IPS-18a (cell line): ENCODE results near the gene TTLL11.

ENCODE experiments used
- H3K27ac ChIP-seq: one replicate; pipeline ENCODE4 v1.5.1; 2013; ENCODE audit warnings: low read length
- H3K27me3 ChIP-seq: one replicate; pipeline ENCODE4 v1.6.1; 2013; ENCODE audit warnings: mild to moderate bottlenecking, low read length; ENCODE audit not compliant: control insufficient read depth, insufficient read depth
- H3K36me3 ChIP-seq: one replicate; pipeline ENCODE4 v1.6.1; 2013; ENCODE audit warnings: low read depth, low read length; ENCODE audit not compliant: control insufficient read depth
- H3K4me1 ChIP-seq: one replicate; pipeline ENCODE4 v1.6.1; 2013; ENCODE audit warnings: low read depth, low read length; ENCODE audit not compliant: control insufficient read depth
- H3K4me3 ChIP-seq: one replicate; pipeline ENCODE4 v1.5.1; 2013; ENCODE audit warnings: low read length
- H3K9ac ChIP-seq: one replicate; pipeline ENCODE4 v1.6.1; 2013; ENCODE audit warnings: mild to moderate bottlenecking, low read length, moderate library complexity
- H3K9me3 ChIP-seq: one replicate; pipeline ENCODE4 v1.6.1; 2013; ENCODE audit warnings: low read depth, low read length; ENCODE audit not compliant: control insufficient read depth

Gene TTLL11

GRCh38 chr9:121844098-121844497 is 249.0 kb downstream of the TTLL11 start:
- Histone ChIP-seq H3K9ac (no peak overlapping the region), H3K27me3 (no peaks in the 10 kb centered on the region), H3K36me3 (no peaks in the 10 kb centered on the region), H3K9me3 (no peaks in the 10 kb centered on the region), H3K27ac (no peak overlapping the region), H3K4me1 (no peaks in the 10 kb centered on the region), H3K4me3 (no peak overlapping the region)

- no peak overlapping the region for H3K9ac ChIP-seq
- H3K4me3 ChIP-seq: no peak overlapping the region
- H3K4me1 ChIP-seq: no peaks in the 10 kb centered on the region
- H3K9me3 ChIP-seq: no peaks in the 10 kb centered on the region
- H3K27me3 ChIP-seq: no peaks in the 10 kb centered on the region
- no peak overlapping the region for H3K27ac ChIP-seq
- no peaks in the 10 kb centered on the region for H3K36me3 ChIP-seq
Observed at GRCh38 chr9:121842612-121842978, 250.5 kb downstream of the TTLL11 start.

- no peak overlapping the region for H3K27ac ChIP-seq
- no peaks in the 10 kb centered on the region for H3K4me1 ChIP-seq
- no peak overlapping the region for H3K4me3 ChIP-seq
Observed at GRCh38 chr9:121841771-121842611, 251.1 kb downstream of the TTLL11 start.

GRCh38 chr9:121840838-121841760 is 252.0 kb downstream of the TTLL11 start:
- no peaks in the 10 kb centered on the region for H3K9me3 ChIP-seq
- no peak overlapping the region for H3K4me3 ChIP-seq
- H3K36me3 ChIP-seq: no peaks in the 10 kb centered on the region
- no peak overlapping the region for H3K27ac ChIP-seq
- H3K27me3 ChIP-seq: no peaks in the 10 kb centered on the region
- no peaks in the 10 kb centered on the region for H3K4me1 ChIP-seq
- no peak overlapping the region for H3K9ac ChIP-seq

More at GRCh38 chr9:121841771-121842611, 251.1 kb downstream of the TTLL11 start:
- Histone ChIP-seq H3K36me3 (no peaks in the 10 kb centered on the region), H3K9me3 (no peaks in the 10 kb centered on the region), H3K27me3 (no peaks in the 10 kb centered on the region), H3K9ac (no peak overlapping the region)

- H3K9me3 ChIP-seq: no peaks in the 10 kb centered on the region
- no peaks in the 10 kb centered on the region for H3K36me3 ChIP-seq
- no peak overlapping the region for H3K27ac ChIP-seq
- H3K4me1 ChIP-seq: no peaks in the 10 kb centered on the region
- no peak overlapping the region for H3K9ac ChIP-seq
- no peaks in the 10 kb centered on the region for H3K27me3 ChIP-seq
- no peak overlapping the region for H3K4me3 ChIP-seq
Observed at GRCh38 chr9:121839726-121840500, 253.2 kb downstream of the TTLL11 start.

GRCh38 chr9:121838746-121839669 is 254.1 kb downstream of the TTLL11 start:
- H3K4me3 ChIP-seq: no peak overlapping the region

GRCh38 chr9:121837113-121837961 is 255.8 kb downstream of the TTLL11 start:
- Histone ChIP-seq H3K36me3 (no peaks in the 10 kb centered on the region), H3K27me3 (no peaks in the 10 kb centered on the region), H3K27ac (no peak overlapping the region), H3K4me1 (no peaks in the 10 kb centered on the region), H3K9ac (no peak overlapping the region), H3K9me3 (no peaks in the 10 kb centered on the region), H3K4me3 (no peak overlapping the region)

More at GRCh38 chr9:121838746-121839669, 254.1 kb downstream of the TTLL11 start:
- H3K27me3 ChIP-seq: no peaks in the 10 kb centered on the region
- no peak overlapping the region for H3K9ac ChIP-seq
- no peaks in the 10 kb centered on the region for H3K36me3 ChIP-seq
- no peak overlapping the region for H3K27ac ChIP-seq
- no peaks in the 10 kb centered on the region for H3K4me1 ChIP-seq
- no peaks in the 10 kb centered on the region for H3K9me3 ChIP-seq

GRCh38 chr9:121836366-121836885 is 256.7 kb downstream of the TTLL11 start:
- Histone ChIP-seq H3K4me1 (no peaks in the 10 kb centered on the region), H3K4me3 (no peak overlapping the region)

GRCh38 chr9:121835587-121836365 is 257.3 kb downstream of the TTLL11 start:
- no peaks in the 10 kb centered on the region for H3K36me3 ChIP-seq
- H3K27me3 ChIP-seq: no peaks in the 10 kb centered on the region
- H3K9me3 ChIP-seq: no peaks in the 10 kb centered on the region
- no peak overlapping the region for H3K4me3 ChIP-seq
- no peaks in the 10 kb centered on the region for H3K4me1 ChIP-seq
- H3K9ac ChIP-seq: no peak overlapping the region
- H3K27ac ChIP-seq: no peak overlapping the region

More at GRCh38 chr9:121836366-121836885, 256.7 kb downstream of the TTLL11 start:
- no peaks in the 10 kb centered on the region for H3K27me3 ChIP-seq
- no peaks in the 10 kb centered on the region for H3K36me3 ChIP-seq
- no peak overlapping the region for H3K27ac ChIP-seq
- no peak overlapping the region for H3K9ac ChIP-seq
- no peaks in the 10 kb centered on the region for H3K9me3 ChIP-seq
